NCI-H510A (cell line): ENCODE measurements around the gene GLI3.

ENCODE experiments used
- DNase-seq: peaks from one replicate; lab custom pipeline; 2025; lab: John Stamatoyannopoulos, UW

Gene GLI3

GRCh38 chr7:42236266-42236975 lies 588 bp downstream of the GLI3 start:
- no peak for DNase-seq

GRCh38 chr7:42235741-42236161 lies 1.3 kb downstream of the GLI3 start:
- no peak for DNase-seq

- no peak for DNase-seq
These were observed 2.3 kb downstream of the GLI3 start for GRCh38 chr7:42234736-42235135.

- DNase-seq, result no peak
These were observed 3.2 kb downstream of the GLI3 start for GRCh38 chr7:42233695-42234331.

GRCh38 chr7:42233171-42233570 lies 3.8 kb downstream of the GLI3 start:
- DNase-seq, result no peak

DNA sequence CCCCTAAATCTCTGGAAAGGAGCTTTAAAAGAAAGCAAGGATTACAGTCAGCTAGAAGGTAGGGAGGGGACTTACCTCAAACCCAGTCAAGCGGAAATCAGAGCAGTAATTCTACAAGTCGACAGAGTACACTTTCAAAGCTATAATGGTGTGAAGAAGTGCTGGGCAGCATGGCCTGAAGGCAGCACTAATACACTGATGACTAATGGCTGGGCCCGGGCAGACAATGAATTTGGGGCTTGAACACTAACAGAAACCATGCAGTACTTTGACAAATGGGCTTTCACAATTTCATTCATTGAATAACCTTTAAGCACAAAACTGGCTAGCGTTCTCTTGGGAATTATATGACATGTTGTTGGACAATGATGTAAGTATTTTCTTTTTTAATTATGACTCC lies 4.7 kb downstream of the GLI3 start:
- no peak for DNase-seq

DNA sequence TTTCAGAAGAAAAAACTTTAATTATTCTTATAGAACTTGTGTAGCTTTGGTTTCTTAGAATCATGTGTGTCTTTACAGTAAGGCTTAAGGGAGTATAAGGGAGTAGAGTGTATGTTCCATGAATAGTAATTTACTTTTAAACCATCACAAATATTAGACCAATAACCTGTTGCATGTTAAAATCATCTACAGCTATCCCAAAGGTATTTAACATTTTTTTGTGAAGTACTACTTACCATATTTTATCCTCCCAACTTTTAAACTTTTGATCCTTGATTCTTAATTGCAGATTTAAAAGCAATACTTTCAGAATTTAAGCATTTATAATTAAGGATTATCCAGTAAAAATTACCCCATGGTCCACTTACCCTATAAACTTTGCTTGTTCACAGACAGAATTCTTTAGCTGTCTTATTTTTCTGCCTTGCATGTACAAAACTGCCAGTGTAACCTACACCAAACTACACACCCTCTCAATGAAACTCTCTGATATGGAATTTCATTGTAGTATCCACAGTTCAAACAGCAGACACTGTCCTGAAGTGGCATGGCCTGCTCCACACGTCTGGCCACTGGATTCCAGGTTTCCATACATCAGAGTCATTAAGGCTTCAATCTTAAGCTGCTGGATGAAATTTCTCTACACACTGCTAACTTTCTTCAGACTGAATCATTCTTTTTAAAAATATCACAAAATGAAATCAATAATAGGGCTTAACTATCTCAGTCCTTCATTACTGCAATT lies 5.8 kb downstream of the GLI3 start:
- no peak for DNase-seq

DNA sequence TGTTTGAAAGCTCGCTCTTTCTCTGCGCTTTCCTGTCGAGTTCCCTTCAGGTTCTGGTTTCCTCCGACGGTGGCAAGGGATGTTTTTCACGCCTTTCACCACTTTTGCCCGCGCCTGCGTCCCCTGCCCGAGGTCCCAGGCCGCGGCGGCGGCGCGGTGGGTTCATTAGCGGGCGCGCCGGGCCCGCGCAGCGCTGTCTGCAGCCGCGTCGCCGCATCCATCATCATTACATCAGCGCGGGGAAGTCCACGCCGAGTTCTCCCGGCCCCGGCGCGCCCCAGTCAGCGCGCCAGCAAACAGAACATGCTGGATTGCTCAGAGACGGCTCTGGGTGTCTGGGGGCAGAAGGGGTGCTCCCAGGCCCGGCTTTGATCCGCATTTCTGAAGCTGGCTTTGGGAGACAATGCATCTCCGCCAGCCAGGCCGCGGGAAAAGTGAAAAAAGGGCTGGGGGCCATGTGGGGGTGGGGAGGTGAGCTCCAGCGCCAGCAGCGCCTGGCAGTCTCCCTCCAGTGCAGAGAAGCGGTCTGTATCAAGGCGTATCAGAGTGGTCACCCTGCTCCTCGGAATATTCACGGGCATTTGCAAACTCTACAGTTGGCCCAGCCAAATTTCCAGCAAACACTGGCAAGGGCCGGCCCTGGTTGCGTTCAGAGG lies 8.9 kb downstream of the GLI3 start:
- no peak for DNase-seq

- no peak for DNase-seq
These were observed 9.5 kb downstream of the GLI3 start for GRCh38 chr7:42227541-42227935.

DNA sequence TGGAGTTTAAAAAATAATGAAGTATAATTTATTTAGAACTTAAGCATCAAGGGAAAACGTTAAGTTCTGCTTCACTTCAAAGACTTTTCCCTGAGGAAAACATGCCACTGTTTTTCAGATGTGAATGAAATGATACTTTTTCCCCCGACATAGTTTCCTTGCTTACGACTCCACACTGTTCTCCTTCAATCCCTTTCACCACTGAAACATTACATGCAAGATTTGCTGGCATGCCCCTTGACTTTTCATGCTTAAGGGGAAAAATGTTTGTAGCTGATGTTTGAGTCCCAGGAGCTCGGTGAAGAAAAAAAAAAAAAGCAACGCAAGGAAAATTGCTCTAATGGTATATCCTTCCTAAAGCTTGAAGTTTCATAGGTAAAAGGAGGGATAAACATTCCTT lies 10.0 kb downstream of the GLI3 start:
- DNase-seq, result no peak

DNA sequence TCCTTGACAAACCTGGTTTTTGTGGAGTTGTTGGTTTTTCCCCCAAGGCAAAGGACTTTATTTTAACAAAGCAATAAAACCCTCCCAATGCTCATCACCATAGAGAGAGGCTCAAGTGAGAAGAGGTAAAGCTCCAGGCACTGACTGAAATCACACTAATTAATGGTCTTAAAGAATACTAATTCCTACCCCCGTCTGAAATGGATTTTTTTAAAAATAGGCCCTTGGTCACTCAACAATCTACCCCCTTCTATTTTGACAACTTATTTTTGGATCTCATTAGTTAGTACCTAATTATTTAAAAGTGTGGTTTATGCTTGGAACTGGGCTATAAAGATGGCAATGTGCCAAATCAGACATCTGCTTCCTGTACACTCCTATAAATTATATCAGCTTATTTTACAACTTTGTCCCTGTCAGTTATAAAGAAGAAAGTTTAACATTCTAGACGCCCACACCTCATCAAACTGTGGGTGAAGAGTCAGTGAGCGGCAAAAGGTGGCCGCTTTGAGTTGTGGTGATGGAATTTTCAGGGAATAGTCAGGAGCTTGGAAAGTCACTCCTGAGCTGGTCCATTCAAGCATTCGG lies 10.6 kb downstream of the GLI3 start:
- no peak for DNase-seq

DNA sequence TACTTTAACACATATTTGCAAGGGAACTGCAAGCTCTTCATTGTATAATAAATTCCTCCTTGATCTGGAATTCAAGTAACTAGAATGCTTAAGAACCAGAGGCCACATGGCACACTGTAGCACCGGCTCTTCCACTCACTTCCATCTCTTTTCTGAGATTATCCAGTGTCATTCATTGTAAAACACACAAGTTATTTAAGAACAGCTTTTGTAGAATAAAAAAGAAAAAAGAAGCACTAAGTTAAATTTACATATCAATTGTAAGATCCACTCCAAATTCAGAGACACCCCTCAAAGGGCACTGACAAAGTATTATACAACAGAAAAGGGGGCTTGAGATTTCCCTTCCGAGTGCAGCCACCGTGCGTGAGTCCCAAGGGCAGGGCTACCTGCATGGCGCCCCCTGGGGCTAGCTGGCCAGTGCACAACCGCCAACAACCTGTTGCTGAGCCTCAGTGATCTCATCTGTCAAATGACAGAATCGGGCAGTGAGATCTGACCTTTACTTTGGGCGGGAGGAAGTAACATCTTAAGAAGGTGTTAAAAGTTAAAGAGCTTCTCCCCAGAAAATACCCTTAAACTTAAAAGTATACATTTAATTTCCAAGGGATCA lies 12.5 kb downstream of the GLI3 start:
- no peak for DNase-seq

GRCh38 chr7:42222891-42223290 lies 14.1 kb downstream of the GLI3 start:
- no peak for DNase-seq

DNA sequence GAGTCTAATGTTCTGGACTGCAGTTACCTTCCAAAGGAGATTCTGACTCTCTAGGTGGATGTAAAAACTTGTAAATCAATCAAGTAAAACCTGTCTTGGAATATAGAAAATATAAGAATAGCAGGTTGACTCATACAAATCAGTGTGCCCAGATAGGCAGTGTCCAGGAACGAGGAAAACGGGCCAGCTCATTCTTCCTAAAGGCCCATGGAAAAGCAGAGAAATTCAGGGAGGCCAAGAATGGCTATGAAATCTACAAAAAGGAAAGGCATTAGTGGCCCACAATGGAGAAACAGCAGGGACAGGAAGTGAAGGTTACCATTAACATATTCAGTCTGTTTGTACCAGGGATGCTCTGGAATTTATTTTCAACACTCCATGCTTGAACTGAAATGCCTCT lies 14.9 kb downstream of the GLI3 start:
- DNase-seq, result no peak

DNA sequence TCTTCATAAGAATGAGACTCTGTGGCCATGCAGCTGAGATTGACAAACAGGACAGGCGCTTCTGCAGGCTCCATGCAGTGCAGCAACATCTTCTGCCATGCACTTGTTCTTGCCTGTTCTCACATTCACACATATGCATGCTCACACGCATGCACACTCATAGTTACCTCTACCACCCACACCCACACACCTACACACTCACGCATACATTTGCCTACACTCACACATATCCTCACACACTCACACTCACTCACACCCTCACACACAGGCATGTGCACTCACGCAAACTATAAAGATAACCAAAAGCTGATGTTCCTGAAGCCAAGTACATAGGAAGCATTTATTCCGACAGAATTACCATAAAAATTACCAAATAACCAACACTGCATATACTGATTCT lies 15.7 kb downstream of the GLI3 start:
- no peak for DNase-seq

DNA sequence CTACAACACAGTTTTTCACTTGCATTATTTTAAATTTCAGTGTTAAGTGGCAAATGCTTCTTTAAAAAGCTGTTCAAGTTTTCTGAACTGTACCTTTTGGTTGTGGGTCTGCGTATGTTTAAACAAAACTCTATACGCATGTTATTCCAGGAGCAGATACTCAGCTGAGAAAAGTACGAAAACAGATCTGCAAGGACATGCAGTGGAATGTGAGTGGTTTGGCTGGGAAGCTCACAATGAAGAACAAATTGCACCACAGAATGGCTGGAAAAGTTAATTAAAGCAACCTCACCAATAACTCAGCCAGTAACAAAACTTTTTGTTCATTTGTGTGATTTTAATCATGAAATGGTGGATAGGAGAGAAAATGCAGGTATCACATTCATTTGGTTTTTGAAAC lies 17.6 kb downstream of the GLI3 start:
- DNase-seq, result no peak

- DNase-seq, result no peak
These were observed 18.8 kb downstream of the GLI3 start for GRCh38 chr7:42218248-42218647.

DNA sequence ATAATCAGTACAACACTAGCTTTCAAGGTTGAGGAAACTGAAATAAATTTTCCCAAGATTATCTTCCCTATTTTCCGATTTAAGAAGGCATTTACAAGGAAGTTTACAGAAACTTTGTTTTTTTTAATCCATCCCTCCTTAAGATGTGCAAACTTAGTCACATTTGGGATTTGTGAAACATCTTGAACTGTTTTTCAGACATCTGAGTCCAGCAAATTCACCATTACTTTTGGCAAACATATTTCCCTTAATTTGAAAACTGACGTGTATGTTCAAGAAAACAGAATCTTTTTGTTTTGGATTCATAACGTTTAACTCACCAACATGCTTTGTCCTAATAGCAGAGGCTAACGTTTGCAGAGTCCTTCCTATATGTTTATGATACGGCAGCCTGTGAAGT lies 19.5 kb downstream of the GLI3 start:
- DNase-seq, result no peak

DNA sequence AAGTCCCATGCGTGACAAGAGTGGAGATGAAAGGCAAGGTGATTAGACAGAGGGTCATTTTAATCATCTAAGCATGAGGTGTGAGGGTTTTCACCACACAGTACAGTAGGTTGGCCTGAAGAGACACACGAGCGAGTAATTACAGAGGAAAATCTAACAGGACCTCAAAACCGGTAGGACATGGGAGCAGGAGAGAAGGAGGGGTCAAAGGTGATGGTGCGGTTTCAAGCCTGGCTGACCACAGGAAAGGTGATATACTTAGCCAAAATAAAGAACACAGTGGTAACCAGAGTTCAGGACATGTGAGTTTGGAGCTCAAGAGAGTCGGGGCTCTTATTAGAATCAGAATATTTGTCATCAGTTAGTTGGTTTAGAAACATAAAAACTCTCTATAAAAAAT lies 20.0 kb downstream of the GLI3 start:
- DNase-seq, result no peak

- no peak for DNase-seq
These were observed 22.8 kb downstream of the GLI3 start for GRCh38 chr7:42214060-42214679.

DNA sequence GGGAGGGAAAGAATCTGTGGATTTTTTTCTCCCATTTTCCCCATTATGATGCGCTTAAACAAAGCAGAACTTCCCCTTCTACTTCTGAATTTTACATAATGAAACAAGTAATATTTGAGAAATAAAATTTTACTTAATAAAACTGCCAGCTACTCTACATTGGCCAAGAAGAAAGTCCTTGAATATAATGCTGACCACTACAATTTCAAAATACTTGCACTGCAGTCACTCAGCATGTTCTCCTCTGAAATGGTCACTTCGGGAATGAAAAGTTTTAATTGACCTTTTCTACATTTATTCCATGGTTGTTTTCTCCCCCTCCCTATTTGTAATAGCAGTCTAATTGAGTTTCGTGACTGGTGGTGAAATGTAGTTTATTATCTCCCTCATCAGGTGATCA lies 23.9 kb downstream of the GLI3 start:
- DNase-seq, result no peak
